ELF-1 (cell line): ENCODE data around the gene USP10.
"Not testable (repeated sequence)": the region's sequence is repeated elsewhere in the genome, so short reads cannot be mapped to it uniquely, and the experiment has no call there.

ENCODE experiments used
- DNase-seq: peaks from one replicate; pipeline ENCODE4 v3.0.0-alpha.2; 2016; ENCODE audit warnings: low read depth, low spot score

Gene USP10

GRCh38 chr16:84672276-84673202 is 27.3 kb upstream of the USP10 start:
- DNase-seq: peak; percentile 86

DNA sequence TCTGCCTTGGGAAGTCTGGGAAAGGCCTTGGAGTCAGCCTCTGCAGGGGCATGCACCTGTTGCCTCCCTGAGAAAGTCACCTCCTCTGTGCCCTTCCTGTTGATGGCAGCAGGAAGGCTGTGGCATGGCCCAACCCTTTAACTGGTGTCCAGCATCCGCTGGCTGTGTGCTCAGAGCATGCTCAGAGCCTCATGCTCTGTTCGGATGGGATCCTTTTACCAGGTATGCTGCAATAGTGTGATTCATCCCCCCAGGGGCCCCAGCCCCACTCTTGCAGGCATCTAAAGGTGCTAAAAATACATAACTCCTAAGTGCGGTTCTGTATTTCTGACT is 26.6 kb upstream of the USP10 start:
- no peak for DNase-seq

DNA sequence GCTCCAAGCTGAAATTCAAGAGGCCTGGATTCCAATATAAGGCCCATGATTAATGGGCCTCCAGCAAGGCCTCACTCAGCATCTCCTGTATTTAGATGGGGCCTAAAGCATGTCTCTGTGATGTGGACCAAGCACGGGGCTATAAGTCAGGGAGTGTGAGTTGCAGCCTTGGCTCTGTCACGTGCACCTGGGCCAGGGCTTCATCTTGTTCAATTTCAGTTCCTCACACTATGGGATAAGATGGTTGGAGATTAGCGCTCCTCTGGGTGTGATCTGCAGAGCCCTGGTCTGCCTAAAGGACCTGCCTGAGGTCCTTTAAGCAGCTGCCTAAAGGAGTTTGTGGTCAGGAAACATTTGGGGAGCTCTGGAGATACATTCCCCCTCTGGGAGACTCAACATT is 26.2 kb upstream of the USP10 start:
- no peak for DNase-seq

DNA sequence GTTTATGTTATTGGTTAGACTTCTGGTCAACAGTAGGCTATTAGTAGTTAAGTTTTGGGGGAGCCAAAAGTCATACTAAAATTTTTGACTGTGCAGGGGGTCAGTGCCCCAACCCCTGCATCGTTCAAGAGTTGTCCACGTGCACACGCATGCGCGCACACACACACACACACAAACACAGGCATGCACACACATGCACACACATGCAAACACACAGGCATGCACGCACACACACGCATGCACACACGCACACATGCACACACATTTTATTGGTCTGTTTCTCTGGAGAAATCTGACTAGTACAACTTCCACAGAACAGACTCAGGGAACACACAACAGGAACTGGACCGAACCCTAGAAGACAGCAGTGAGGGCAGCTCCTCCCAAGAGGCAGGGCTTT is 24.4 kb upstream of the USP10 start:
- DNase-seq: no peak

- no peak for DNase-seq
Observed at GRCh38 chr16:84675884-84676283, 23.9 kb upstream of the USP10 start.

DNA sequence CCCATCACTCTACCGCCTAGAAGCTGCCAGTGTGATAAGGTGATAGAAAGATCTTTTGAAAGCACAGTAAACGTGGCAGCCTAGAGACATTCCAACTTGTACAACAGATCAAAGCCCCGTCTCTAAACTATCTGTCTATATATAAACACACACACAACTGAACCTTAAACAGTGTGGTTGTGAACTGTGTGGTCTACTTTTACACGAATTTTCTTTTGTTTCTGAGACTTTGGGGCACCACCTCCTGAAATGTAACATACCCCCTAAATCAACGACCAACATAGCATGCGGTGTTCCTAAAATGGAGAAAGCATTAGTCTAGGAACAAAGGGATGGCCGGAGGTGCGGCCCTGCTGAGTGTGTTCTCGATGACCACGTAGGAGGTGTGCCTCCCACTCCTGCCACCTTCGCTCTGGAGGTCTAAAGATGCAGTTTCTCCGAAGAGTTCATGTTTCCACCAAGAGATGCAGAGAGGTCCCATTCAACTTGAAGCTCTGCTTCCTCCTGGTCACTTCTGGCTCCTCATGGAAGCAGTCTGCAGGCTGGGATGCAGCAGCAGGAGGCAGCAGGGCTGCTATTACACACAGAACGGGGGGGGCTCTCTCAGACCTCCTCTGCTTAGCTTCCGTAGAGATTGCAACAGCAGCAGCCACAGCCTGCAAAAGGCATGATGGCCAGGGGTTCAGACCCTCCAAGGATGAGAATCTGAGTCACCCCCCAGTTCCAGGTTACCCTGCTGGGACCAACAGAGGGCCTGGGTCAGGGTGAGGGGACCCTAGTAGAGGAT is 22.6 kb upstream of the USP10 start:
- peak; percentile 36 for DNase-seq

DNA sequence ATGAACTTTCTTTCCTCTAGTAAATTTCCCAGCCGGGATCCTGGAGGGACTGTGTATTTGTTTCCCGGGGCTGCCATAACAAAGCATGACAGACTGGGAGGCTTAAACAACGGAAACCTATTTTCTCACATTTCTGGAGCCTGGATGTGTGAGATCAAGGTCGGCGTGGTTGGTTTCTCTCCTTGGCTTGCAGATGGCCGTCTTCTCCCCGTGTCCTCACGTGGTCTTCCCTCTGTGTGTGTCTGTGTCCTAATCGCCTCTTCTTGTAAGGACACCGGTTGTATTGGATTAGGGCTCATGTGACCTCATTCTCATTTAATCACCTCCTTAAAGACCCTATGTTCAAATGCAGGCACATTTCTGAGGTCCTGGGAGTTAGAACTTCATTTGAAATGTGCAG is 22.0 kb upstream of the USP10 start:
- peak; percentile 23 for DNase-seq

- DNase-seq: no peak
Observed at GRCh38 chr16:84678541-84678940, 21.3 kb upstream of the USP10 start.

DNA sequence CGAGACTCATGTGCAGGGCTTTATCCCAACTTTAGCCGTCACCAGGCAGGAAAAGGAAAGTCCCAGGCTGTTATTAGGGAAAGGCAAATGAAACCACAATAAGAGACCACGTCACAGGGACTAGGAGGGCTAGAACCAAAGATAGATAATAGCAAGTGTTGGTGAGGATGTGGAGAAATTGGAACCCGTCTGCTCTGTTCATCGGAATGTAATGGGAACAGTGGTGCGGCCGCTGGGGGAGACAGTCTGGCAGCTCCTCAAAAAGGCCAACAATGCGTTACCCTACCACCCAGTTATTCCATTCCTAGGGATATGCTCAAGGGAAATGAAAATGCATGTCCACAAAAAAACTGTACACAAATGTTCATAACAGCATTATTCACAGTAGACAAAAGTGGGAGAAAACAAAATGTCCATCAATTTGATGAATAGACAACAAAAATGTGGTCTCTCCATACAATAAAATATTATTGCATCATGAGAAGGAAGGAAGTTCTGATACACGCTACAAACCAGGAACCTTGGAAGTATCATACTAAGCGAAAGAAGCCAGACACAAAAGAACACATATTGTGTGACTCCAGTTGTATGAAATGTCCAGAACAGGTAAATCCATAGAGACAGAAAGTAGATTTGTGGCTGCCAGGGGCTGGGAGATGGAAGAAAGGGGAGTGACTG is 19.5 kb upstream of the USP10 start:
- no peak for DNase-seq

DNA sequence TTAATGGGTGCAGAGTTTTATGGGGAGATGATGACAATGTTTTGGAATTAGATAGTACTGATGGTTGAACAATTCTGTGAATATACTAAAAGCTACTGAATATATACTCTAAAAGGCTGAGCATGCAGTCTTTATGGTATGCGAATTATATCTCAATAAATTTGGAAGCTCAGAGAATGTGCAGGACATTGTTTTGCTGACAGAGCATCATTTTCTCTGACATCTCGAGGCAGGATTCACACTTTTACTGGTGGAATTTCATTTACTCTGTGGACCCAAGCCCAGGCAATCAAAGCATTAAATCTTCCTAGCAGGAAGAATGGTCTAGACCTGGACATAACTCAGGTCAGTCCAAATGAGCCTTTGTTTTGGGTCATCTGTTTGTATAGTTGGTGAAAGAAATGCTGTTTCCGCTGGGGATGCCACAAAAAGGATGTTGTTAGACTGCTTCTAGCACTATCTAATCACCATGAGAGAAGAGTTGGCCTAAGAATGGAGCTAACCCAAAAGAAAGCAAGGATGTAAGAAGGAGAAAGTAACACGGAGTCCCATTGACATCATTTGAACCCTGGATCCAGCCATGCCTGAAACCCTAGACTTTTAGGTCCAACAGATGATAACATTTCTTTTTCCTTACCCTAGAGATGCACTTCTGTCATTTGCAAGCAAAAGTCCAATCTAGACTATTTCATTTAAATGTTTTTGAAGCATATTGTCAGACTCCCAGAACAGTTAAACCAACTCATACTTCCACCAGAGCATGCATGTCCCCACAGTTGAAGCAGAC is 18.8 kb upstream of the USP10 start:
- DNase-seq: no peak

DNA sequence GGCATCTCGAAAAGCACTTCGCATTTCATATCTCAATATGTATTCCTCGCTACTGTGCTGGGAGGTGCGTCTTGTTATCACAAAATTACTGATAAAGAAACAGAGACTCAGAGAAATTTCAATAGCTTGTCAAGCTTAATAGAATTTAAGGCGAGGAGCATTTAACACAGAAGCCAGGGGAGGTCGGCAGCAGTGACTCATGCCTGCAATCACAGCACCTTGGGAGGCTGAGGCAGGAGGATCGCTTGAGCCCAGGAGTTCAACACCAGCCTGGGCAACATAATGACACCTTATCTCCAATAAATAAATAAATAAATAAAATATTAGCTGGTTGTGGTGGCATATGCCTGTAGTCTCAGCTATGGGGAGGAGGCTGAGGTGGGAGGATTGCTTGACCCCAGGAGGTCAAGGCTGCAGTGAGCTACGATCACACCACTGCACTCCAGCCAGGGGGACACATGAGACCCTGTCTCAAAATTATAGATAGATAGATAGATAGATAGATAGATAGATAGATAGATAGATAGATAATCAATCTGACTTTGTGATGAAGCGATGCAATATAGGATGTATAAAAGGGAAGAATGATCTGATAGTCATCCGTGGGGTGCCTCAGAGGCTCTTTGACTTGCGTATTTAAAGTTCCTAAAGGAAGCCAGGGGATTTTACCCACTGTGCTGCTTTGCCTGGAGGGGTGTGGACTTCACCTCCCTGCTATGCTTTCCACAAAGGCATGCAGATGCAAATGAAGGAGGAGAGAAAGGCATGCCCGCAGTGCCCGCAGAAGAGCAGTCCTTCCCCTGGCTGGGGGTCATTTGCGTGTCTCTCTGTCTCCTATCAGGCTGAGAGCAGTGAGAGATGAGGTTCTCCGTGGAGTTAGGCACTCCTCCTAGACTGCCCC is 15.9 kb upstream of the USP10 start:
- DNase-seq: peak; percentile 70

DNA sequence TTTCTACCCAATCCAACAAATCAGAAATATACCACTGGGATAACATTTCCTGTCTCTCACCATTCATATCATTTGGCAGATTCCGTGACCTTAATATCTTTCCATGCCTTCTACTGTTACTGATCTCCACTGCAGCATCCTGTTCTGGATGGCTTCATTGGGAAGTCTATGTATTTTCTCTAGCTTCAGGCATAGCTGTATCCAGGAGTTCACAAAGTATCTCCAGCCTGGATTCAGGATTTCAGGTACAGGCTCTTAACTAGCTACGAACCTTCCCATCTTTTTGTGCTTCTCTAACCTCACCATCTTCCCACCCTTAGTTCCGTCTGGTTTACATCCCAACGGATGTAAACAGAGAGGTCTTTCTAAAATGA is 15.2 kb upstream of the USP10 start:
- no peak for DNase-seq

DNA sequence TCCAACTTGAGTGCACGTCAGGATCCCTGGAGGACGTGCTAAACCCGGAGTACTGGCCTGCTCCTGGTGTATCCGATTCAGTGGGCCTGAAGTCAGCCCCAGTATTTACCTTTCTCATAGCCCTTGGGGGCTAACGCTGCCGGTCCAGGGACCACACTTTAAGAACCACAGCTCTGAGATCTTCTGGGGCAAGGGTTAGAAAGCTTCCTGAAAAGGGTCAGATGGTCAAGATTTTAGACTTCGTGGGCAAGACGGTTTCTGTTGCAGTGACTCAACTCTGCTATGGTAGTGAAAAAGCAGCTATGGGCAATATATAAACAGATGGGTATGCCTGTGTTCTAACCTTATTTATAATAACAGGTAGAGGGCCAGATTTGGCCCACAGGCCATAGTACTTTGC is 14.6 kb upstream of the USP10 start:
- DNase-seq: no peak

- DNase-seq: no peak
Observed at GRCh38 chr16:84686707-84687298, 13.0 kb upstream of the USP10 start.

- no peak for DNase-seq
Observed at GRCh38 chr16:84687715-84688114, 12.1 kb upstream of the USP10 start.

GRCh38 chr16:84688163-84688562 is 11.6 kb upstream of the USP10 start:
- not testable (repeated sequence) for DNase-seq

DNA sequence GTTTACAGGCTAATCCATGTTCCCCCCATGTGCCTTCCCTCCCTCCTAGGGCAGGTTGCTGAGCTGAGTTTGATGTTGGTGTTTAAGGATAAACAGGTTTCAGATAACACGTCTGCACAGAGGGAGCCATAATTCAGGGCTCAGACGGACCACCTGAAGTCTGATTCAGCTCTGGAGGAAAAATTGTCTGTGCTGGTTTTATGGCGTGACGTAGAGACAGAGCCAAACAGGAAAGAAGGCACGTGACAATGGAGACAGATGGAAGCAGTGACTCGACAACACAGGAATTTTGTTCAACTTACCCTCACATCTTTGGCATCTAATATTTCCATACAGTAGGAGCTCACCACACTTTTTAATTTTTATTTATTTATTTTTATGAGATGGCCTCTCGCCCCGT is 10.7 kb upstream of the USP10 start:
- no peak for DNase-seq

DNA sequence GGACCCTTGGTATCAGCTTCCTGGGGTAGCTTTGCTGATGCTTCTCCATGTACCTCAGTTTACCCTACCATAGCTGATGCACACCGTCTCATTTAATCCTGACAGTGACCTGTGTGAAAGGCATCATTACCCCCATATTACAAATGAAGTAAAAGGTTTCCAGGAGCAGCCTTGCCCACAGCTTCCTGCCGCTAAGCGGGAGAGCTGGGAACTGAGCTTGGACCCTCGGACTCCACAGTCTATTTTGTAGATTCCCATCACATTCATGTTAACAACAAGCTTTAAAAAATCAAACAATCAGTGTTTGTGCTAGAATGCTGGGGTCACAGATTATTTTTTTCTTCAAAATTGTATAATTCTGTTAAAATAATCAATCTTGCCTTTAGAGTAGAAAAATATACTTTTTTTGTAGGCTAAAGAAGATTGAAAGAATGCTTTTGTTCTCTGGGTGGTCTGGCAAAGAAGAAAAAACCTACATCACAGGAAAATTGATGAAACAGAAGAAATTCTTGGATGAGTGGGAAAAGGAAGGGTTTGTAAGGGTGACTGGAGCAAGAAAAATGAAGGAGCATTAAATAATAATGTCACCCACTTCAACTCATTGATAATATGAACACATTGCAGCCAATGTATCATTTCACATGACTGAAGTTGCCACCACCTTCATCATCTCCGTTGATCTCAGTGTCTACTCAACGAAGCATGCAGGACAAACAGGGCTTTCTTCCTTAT is 9.5 kb upstream of the USP10 start:
- DNase-seq: no peak

DNA sequence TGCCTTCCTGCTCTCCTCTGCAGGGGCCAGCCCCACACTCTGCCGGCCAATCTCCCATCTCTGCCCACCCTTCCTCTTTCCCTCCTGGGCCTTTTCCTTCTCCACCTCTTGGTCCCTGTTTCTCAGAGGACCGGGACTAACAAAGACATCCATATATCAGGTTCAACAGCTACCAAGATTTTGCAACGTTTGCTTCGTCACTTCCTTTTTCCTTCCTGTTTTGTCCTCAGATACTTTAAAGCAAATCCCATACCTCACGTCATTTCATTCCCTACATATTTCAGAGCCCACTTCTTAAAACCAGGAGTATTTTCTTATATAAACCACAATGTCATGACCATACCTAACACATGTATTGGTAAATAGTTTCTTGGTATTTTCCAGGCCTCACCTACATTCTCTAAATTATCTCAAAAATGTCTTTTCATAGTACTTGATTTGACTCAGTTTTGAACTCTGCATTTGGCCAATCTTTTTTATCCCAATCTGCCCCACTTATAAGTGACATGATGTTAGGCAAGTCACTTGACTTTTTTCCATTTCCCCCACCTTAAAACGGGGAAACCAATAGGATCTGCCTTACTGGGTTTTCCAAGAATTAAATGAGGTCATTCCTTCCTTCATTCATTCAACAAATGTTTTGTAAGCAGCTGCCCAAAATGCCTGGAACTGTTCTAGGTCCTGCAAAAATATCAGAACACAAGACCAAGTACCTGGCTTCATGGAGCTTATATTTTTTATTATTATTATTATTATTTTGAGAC is 7.2 kb upstream of the USP10 start:
- DNase-seq: no peak
